MM.1S (cell line): ENCODE data around the gene MINDY3.

Source experiments
- EZH2 ChIP-seq: fragments of 300-600 bp; sonication (generic); optimal IDR thresholded peaks from 2 replicates; pipeline ENCODE3; 2017; ENCODE audit warnings: low read depth, mild to moderate bottlenecking, antibody characterized with exemption, low read length, mixed read lengths
- EZH2phosphoT487 ChIP-seq: fragments of 300-600 bp; sonication (generic); IDR thresholded peaks from 2 replicates; pipeline ENCODE4 v1.6.1; 2018; ENCODE audit warnings: antibody characterized with exemption, low read length
- TF ChIP-seq, protein P1 (sequence below): fragments of 300-600 bp; sonication (generic); IDR thresholded peaks from 2 replicates; pipeline ENCODE4 v1.5.1; 2016; ENCODE audit warnings: antibody characterized with exemption, low read length, mixed read lengths

DNA sequence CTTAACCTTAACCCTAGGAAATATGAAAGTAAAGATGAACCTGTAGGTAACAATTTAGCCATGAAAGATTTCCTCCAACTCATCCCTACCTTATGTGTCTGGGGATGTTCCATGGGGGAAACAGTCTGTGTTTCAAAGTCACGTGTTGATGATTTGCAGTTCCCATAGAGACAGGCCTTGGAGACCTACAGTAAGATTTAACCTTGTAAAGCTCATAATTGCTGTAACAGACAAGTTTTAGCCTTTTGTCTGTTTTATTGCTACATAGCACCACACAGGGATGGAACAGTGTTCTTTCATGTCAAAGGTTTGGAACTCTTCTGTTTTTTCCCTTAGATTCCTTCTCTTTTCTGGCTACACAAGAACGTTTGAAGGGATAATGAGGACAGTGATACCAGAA lies 105.4 kb downstream of the MINDY3 start:
- TF ChIP-seq EZH2 (no peak), EZH2phosphoT487 (no peak)
- TF ChIP-seq, protein P1, sequence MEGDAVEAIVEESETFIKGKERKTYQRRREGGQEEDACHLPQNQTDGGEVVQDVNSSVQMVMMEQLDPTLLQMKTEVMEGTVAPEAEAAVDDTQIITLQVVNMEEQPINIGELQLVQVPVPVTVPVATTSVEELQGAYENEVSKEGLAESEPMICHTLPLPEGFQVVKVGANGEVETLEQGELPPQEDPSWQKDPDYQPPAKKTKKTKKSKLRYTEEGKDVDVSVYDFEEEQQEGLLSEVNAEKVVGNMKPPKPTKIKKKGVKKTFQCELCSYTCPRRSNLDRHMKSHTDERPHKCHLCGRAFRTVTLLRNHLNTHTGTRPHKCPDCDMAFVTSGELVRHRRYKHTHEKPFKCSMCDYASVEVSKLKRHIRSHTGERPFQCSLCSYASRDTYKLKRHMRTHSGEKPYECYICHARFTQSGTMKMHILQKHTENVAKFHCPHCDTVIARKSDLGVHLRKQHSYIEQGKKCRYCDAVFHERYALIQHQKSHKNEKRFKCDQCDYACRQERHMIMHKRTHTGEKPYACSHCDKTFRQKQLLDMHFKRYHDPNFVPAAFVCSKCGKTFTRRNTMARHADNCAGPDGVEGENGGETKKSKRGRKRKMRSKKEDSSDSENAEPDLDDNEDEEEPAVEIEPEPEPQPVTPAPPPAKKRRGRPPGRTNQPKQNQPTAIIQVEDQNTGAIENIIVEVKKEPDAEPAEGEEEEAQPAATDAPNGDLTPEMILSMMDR, result no peak
